HCT116 (cell line): ENCODE results near the gene TBC1D22B. TPM values are rescaled to one million over a fixed set of nuclear protein-coding genes. Genes with fewer than 3 reads are reported as not detected.

Experiments used
- ATAC-seq: fragments of 200-7000 bp; cut with Tn5 transposase; 2 replicates; pipeline ENCODE4 v1.9.1; 2020; ENCODE audit warnings: mild to moderate bottlenecking, moderate library complexity
- BruUV-seq: library from RNA; stranded (reverse); fragments of 400-500 nt; replicated peaks from 2 replicates; lab custom pipeline; 2021; lab: Mats Ljungman, UMichigan
- CTCF ChIA-PET: fragments of 300-600 bp; sonication (Branson Sonifier 250); formaldehyde crosslinking; loops from one replicate; lab custom pipeline; 2021; ENCODE audit warnings: antibody characterized with exemption; lab: Charles Lee
- POLR2A ChIA-PET: fragments of 300-600, 350-600 bp; sonication (Branson Sonifier 250); formaldehyde crosslinking; loops from one replicate; lab custom pipeline; 2021; ENCODE audit warnings: antibody characterized with exemption; lab: Charles Lee
- RAD21 ChIA-PET, 2 experiments: fragments of 300-600 bp; sonication (Branson Sonifier 250); formaldehyde crosslinking; loops; one replicate each; lab custom pipeline; 2023; ENCODE audit warnings: low total read pairs in 2 of 2; ENCODE audit not compliant: uncharacterized antibody in 2 of 2, unreplicated experiment in 2 of 2, low non-redundant PET in 1 of 2; lab: Charles Lee
- DNase-seq: peaks from one replicate; pipeline ENCODE4 v3.0.0-alpha.2; 2010; ENCODE audit warnings: low read depth, low spot score
- H2AFZ ChIP-seq: fragments of 200-600 bp; shearing (Covaris generic), sonication (generic); 2 replicates; pipeline ENCODE4 v1.6.1; 2017; ENCODE audit warnings: low read depth, mixed run types, mixed read lengths, antibody characterized with exemption, low read length; ENCODE audit not compliant: poor library complexity, severe bottlenecking
- H3K27ac ChIP-seq: 2 replicates; pipeline ENCODE4 v1.5.1; 2012; ENCODE audit warnings: low read depth, low read length
- H3K27me3 ChIP-seq: fragments of 200-600 bp; sonication (generic); 2 replicates; pipeline ENCODE4 v1.6.1; 2016; ENCODE audit warnings: mixed run types, low read length, mixed read lengths; ENCODE audit not compliant: insufficient read depth
- H3K36me3 ChIP-seq, 2 experiments: fragments of 200-500 bp in 1 of 2; fragments of 200-600 bp in 1 of 2; sonication (Bioruptor generic) in 1 of 2; sonication (generic) in 1 of 2; 2 replicates each; pipeline versions ENCODE4 v1.5.1 to v1.6.1; 2014 to 2016; ENCODE audit warnings: low read length in 2 of 2, inconsistent platforms in 1 of 2, mixed read lengths in 1 of 2, mixed run types in 1 of 2; ENCODE audit not compliant: insufficient read depth in 2 of 2, control insufficient read depth in 1 of 2
- H3K4me1 ChIP-seq, 2 experiments: fragments of 200-600 bp in 1 of 2; sonication (generic) in 1 of 2; 2 replicates each; pipeline versions ENCODE4 v1.5.1 to v1.6.1; 2012 to 2017; ENCODE audit warnings: low read length in 2 of 2, inconsistent platforms in 1 of 2, mild to moderate bottlenecking in 1 of 2, mixed read lengths in 1 of 2, mixed run types in 1 of 2, moderate library complexity in 1 of 2; ENCODE audit not compliant: insufficient read depth in 2 of 2, control insufficient read depth in 1 of 2
- H3K4me2 ChIP-seq: fragments of 200-600 bp; sonication (generic); 2 replicates; pipeline ENCODE4 v1.6.1; 2017; ENCODE audit warnings: mixed run types, low read length, mixed read lengths
- H3K4me3 ChIP-seq, 2 experiments: fragments of 200-600 bp in 1 of 2; sonication (generic) in 1 of 2; replicated peaks in 1 of 2; 2 replicates each; pipeline ENCODE4 v1.5.1; 2011 to 2016; ENCODE audit warnings: low read length in 2 of 2, control low read depth in 1 of 2, low read depth in 1 of 2, mild to moderate bottlenecking in 1 of 2, mixed read lengths in 1 of 2, mixed run types in 1 of 2
- H3K79me2 ChIP-seq: fragments of 200-600 bp; sonication (generic); 2 replicates; pipeline ENCODE4 v1.6.1; 2017; ENCODE audit warnings: mild to moderate bottlenecking, mixed run types, low read length, moderate library complexity, mixed read lengths; ENCODE audit not compliant: insufficient read depth
- H3K9ac ChIP-seq: fragments of 200-600 bp; sonication (generic); 2 replicates; pipeline ENCODE4 v1.6.1; 2016; ENCODE audit warnings: low read length, mixed read lengths
- H3K9me2 ChIP-seq: fragments of 200-600 bp; sonication (generic), shearing (Covaris generic); 2 replicates; pipeline ENCODE4 v1.6.1; 2017; ENCODE audit warnings: mixed run types, mild to moderate bottlenecking, moderate library complexity; ENCODE audit not compliant: insufficient read depth
- H3K9me3 ChIP-seq, 2 experiments: fragments of 200-500 bp in 1 of 2; fragments of 200-600 bp in 1 of 2; sonication (Bioruptor generic) in 1 of 2; sonication (generic) in 1 of 2; 2 replicates each; pipeline ENCODE4 v1.6.1; 2014 to 2017; ENCODE audit warnings: low read length in 2 of 2, mixed read lengths in 2 of 2, inconsistent platforms in 1 of 2, low read depth in 1 of 2, mild to moderate bottlenecking in 1 of 2, mixed run types in 1 of 2, moderate library complexity in 1 of 2; ENCODE audit not compliant: control insufficient read depth in 1 of 2, insufficient read depth in 1 of 2
- H4K20me1 ChIP-seq: fragments of 200-600 bp; sonication (generic), shearing (Covaris generic); 2 replicates; pipeline ENCODE4 v1.6.1; 2017; ENCODE audit warnings: mixed run types, mild to moderate bottlenecking, moderate library complexity; ENCODE audit not compliant: insufficient read depth
- ATF3 ChIP-seq: IDR thresholded peaks from 2 replicates; pipeline ENCODE4 v1.6.1; 2012
- CBX3 ChIP-seq: IDR thresholded peaks from 2 replicates; pipeline ENCODE4 v1.6.1; 2012; ENCODE audit warnings: low read depth
- CEBPB ChIP-seq: IDR thresholded peaks from 2 replicates; pipeline ENCODE4 v1.6.1; 2012; ENCODE audit warnings: low read depth
- CTCF ChIP-seq, 3 experiments: fragments of 200-600 bp in 1 of 3; sonication (generic) in 1 of 3; IDR thresholded peaks in 2 of 3; conservative IDR thresholded peaks in 1 of 3; 2 replicates each; pipeline ENCODE4 v1.5.1; 2012 to 2017; ENCODE audit warnings: low read depth in 2 of 3, low read length in 2 of 3, antibody characterized with exemption in 1 of 3, borderline replicate concordance in 1 of 3, control low read depth in 1 of 3, mild to moderate bottlenecking in 1 of 3, mixed read lengths in 1 of 3, mixed run types in 1 of 3, moderate library complexity in 1 of 3; ENCODE audit not compliant: insufficient read depth in 1 of 3
- EGR1 ChIP-seq: IDR thresholded peaks from 2 replicates; pipeline ENCODE4 v1.6.1; 2012; ENCODE audit warnings: low read depth
- JUND ChIP-seq: IDR thresholded peaks from 2 replicates; pipeline ENCODE4 v1.6.1; 2012
- POLR2A ChIP-seq: IDR thresholded peaks from 2 replicates; pipeline ENCODE4 v1.7.0; 2011; ENCODE audit warnings: borderline replicate concordance; ENCODE audit not compliant: insufficient read depth, insufficient read length; ENCODE audit errors: extremely low read depth
- POLR2AphosphoS5 ChIP-seq: IDR thresholded peaks from 2 replicates; pipeline ENCODE4 v1.6.1; 2011; ENCODE audit warnings: mild to moderate bottlenecking, low read depth, low read length, moderate library complexity
- RAD21 ChIP-seq: IDR thresholded peaks from 2 replicates; pipeline ENCODE4 v1.6.1; 2012; ENCODE audit warnings: low read depth, mild to moderate bottlenecking
- SRF ChIP-seq: IDR thresholded peaks from 2 replicates; pipeline ENCODE4 v1.6.1; 2012; ENCODE audit warnings: low read depth
- TCF7L2 ChIP-seq: IDR thresholded peaks from 2 replicates; pipeline ENCODE4 v1.7.0; 2011; ENCODE audit warnings: borderline replicate concordance, inconsistent platforms; ENCODE audit not compliant: insufficient read depth, insufficient read length; ENCODE audit errors: extremely low read depth
- ZBTB33 ChIP-seq: IDR thresholded peaks from 2 replicates; pipeline ENCODE4 v1.6.1; 2011; ENCODE audit warnings: mild to moderate bottlenecking, low read length, moderate library complexity; ENCODE audit not compliant: insufficient replicate concordance; ENCODE audit errors: extremely low read depth
- ZNF274 ChIP-seq: fragments of 200-500 bp; sonication (Bioruptor generic); IDR thresholded peaks from 2 replicates; pipeline ENCODE4 v1.6.1; 2014; ENCODE audit warnings: mild to moderate bottlenecking, low read depth, low read length, inconsistent platforms
- intact Hi-C: fragments of 100-400 bp; cut with micrococcal nuclease; formaldehyde crosslinking; loops from 2 replicates; pipeline ENCODE4 v1.10.0; 2022
- total RNA-seq: library from RNA; stranded (reverse); gene quantifications from one replicate; pipeline ENCODE4 v1.2.1, GENCODE V29; 2021; ENCODE audit not compliant: unreplicated experiment

The TBC1D22B gene
- total RNA-seq, 1 experiment from 2014 or later: 9.1 TPM

- Histone ChIP-seq H3K27ac (no peak overlapping the region), H3K4me2 (no peak overlapping the region), H3K36me3 (no peaks in the 10 kb centered on the region), H4K20me1 (no peaks in the 10 kb centered on the region), H3K27me3 (no peaks in the 10 kb centered on the region), H3K4me3 (no peak overlapping the region), H3K4me1 (no peaks in the 10 kb centered on the region), H3K9ac (no peak overlapping the region), H3K79me2 (no peaks in the 10 kb centered on the region), H3K9me3 (no peaks in the 10 kb centered on the region), H3K9me2 (no peaks in the 10 kb centered on the region), H2AFZ (no peak overlapping the region)
- no peak for TF ChIP-seq ZNF274
- TF ChIP-seq POLR2A: no peak
- no peak for TF ChIP-seq CTCF (IDR thresholded peaks at IDR 0.05 in 2 of 3, conservative IDR thresholded peaks at IDR 0.05 in 1 of 3; ENCODE audit: borderline replicate concordance in 1 of 3, insufficient read depth in 1 of 3, low read depth in 2 of 3, low read length in 2 of 3)
- no peak for TF ChIP-seq TCF7L2
- DNase-seq (no peak), ATAC-seq (no peak)
- POLR2A ChIA-PET: no interaction called here
- intact Hi-C loops: loop anchor here (5.0 kb wide), 1 partner anchor 291 kb away; no protein-coding TSS in a partner anchor
- RAD21 ChIA-PET: no interaction called here
- BruUV-seq: no TSS peak
- CTCF ChIA-PET: interaction anchor here (2.1 kb wide), 1 partner anchor 18 kb away, joined by 9 read pairs; no protein-coding TSS in a partner anchor
These were observed 50.7 kb downstream of the TBC1D22B start for GRCh38 chr6:37308069-37308815.

- no TSS peak for BruUV-seq
- intact Hi-C loops: loop anchor here (5.0 kb wide), 1 partner anchor 292 kb away; no protein-coding TSS in a partner anchor
- Histone ChIP-seq H3K9me2 (no peaks in the 10 kb centered on the region), H3K27me3 (no peaks in the 10 kb centered on the region), H3K36me3 (no peaks in the 10 kb centered on the region), H4K20me1 (no peaks in the 10 kb centered on the region), H3K4me2 (no peak overlapping the region), H3K9ac (no peak overlapping the region), H3K79me2 (no peaks in the 10 kb centered on the region), H3K4me3 (no peak overlapping the region), H3K9me3 (no peaks in the 10 kb centered on the region), H3K4me1 (no peaks in the 10 kb centered on the region), H2AFZ (no peak overlapping the region), H3K27ac (no peak overlapping the region)
- no peak for DNase-seq
- ChIA-PET CTCF (interaction anchor here (1.8 to 2.1 kb wide), 2 partner anchors 15 to 17 kb away, joined by 4 to 9 read pairs; no protein-coding TSS in a partner anchor), RAD21 (no interaction called here), POLR2A (no interaction called here)
- no peak for ATAC-seq
- TF ChIP-seq SRF (no peak), CBX3 (no peak), ZBTB33 (no peak), JUND (no peak), POLR2AphosphoS5 (no peak), ATF3 (no peak), RAD21 (no peak), CEBPB (no peak), EGR1 (no peak)
These were observed 51.5 kb downstream of the TBC1D22B start for GRCh38 chr6:37309046-37309445.
